ENCODE data around the gene BPIFB3. TPM values are rescaled to one million over a fixed set of nuclear protein-coding genes. Genes with fewer than 3 reads are reported as not detected.

BPIFB3 gene
- total RNA-seq, 3 donors from 2014 or later (not counting 1 experiment from before 2014, with no cell fraction given) = not detected

GRCh38 chr20:33108661-33109060 is 55.0 kb downstream of the BPIFB3 start:
- no peak overlapping the region for H3K4me3 Mint-ChIP-seq
- no peak for DNase-seq
- 80% methylated on average over 2 of the region's 2 CpGs for WGBS (ENCODE audit: insufficient coverage)

GRCh38 chr20:33110147-33110825 is 56.6 kb downstream of the BPIFB3 start:
- ATAC-seq (no peak), DNase-seq (no peak)
- TF ChIP-seq CTCF (IDR thresholded peaks at IDR 0.05) = no peak
- H3K27me3 Mint-ChIP-seq (ENCODE audit: low read depth in 2 of 2) = peaks cover 0 to under 1% of the 10 kb centered on the region in 2 donors
- no peak overlapping the region for H3K4me3 Mint-ChIP-seq
- H3K4me3 ChIP-seq (ENCODE audit: low read length) = no peak overlapping the region
- no peak overlapping the region for H3K27ac Mint-ChIP-seq
- no peaks in the 10 kb centered on the region for H3K4me1 Mint-ChIP-seq
- H3K36me3 Mint-ChIP-seq = no peaks in the 10 kb centered on the region
- H3K27ac ChIP-seq (ENCODE audit: low read length) = no peak overlapping the region
- 83% methylated on average over 5 of the region's 8 CpGs for WGBS (ENCODE audit: insufficient coverage)
- no peaks in the 10 kb centered on the region for H3K36me3 ChIP-seq (ENCODE audit: control insufficient read depth, insufficient read depth, low read length)
- H3K27me3 ChIP-seq (ENCODE audit: control insufficient read depth, insufficient read depth, low read length) = no peaks in the 10 kb centered on the region
- H3K9me3 ChIP-seq (ENCODE audit: control insufficient read depth, insufficient read depth, low read length) = no peaks in the 10 kb centered on the region
- no peaks in the 10 kb centered on the region for H3K4me1 ChIP-seq (ENCODE audit: control insufficient read depth, insufficient read depth, low read length)
- intact Hi-C loops (cut with micrococcal nuclease) = no loop called here
- H3K9me3 Mint-ChIP-seq = no peaks in the 10 kb centered on the region

More at GRCh38 chr20:33108661-33109060, 55.0 kb downstream of the BPIFB3 start:
- H3K9me3 Mint-ChIP-seq = no peaks in the 10 kb centered on the region
- Histone ChIP-seq H3K9me3 (ENCODE audit: control insufficient read depth, insufficient read depth, low read length) (no peaks in the 10 kb centered on the region), H3K4me3 (ENCODE audit: low read length) (no peak overlapping the region), H3K36me3 (ENCODE audit: control insufficient read depth, insufficient read depth, low read length) (no peaks in the 10 kb centered on the region), H3K27ac (ENCODE audit: low read length) (no peak overlapping the region), H3K27me3 (ENCODE audit: control insufficient read depth, insufficient read depth, low read length) (no peaks in the 10 kb centered on the region), H3K4me1 (ENCODE audit: control insufficient read depth, insufficient read depth, low read length) (no peaks in the 10 kb centered on the region)
- intact Hi-C loops (cut with micrococcal nuclease) = no loop called here
- no peak for ATAC-seq
- no peak for TF ChIP-seq CTCF (IDR thresholded peaks at IDR 0.05)
- H3K4me1 Mint-ChIP-seq = no peaks in the 10 kb centered on the region
- no peaks in the 10 kb centered on the region for H3K36me3 Mint-ChIP-seq
- no peak overlapping the region for H3K27ac Mint-ChIP-seq
- peaks cover 0 to 5% of the 10 kb centered on the region in 2 donors for H3K27me3 Mint-ChIP-seq (ENCODE audit: low read depth in 2 of 2)

GRCh38 chr20:33111306-33111705 is 57.6 kb downstream of the BPIFB3 start:
- Mint-ChIP-seq H3K4me1 (no peaks in the 10 kb centered on the region), H3K9me3 (no peaks in the 10 kb centered on the region), H3K36me3 (no peaks in the 10 kb centered on the region), H3K4me3 (no peak overlapping the region), H3K27me3 (ENCODE audit: low read depth in 2 of 2) (no peaks in the 10 kb centered on the region), H3K27ac (no peak overlapping the region)
- WGBS (ENCODE audit: insufficient coverage) = 94% methylated on average over 5 of the region's 5 CpGs
- Histone ChIP-seq H3K36me3 (ENCODE audit: control insufficient read depth, insufficient read depth, low read length) (no peaks in the 10 kb centered on the region), H3K27me3 (ENCODE audit: control insufficient read depth, insufficient read depth, low read length) (no peaks in the 10 kb centered on the region), H3K27ac (ENCODE audit: low read length) (no peak overlapping the region), H3K9me3 (ENCODE audit: control insufficient read depth, insufficient read depth, low read length) (no peaks in the 10 kb centered on the region), H3K4me3 (ENCODE audit: low read length) (no peak overlapping the region), H3K4me1 (ENCODE audit: control insufficient read depth, insufficient read depth, low read length) (no peaks in the 10 kb centered on the region)
- no peak for TF ChIP-seq CTCF (IDR thresholded peaks at IDR 0.05)
- no peak for ATAC-seq
- no peak for DNase-seq
- intact Hi-C loops (cut with micrococcal nuclease) = no loop called here

All from natural killer cell (primary cell).